Esophagus squamous epithelium (tissue), 4 donors: Measurements from ENCODE around the gene CHN2.

Source experiments
- CTCF ChIP-seq, 6 experiments: fragments of 450-650 bp in 4 of 6; fragments of 200-600 bp in 2 of 6; sonication (generic) in 2 of 6; IDR thresholded peaks; one replicate each; pipeline ENCODE4 v1.5.1; 2016 to 2019; ENCODE audit warnings: antibody characterized with exemption in 6 of 6, mild to moderate bottlenecking in 4 of 6, moderate library complexity in 4 of 6
- POLR2A ChIP-seq, 4 donors: fragments of 450-650 bp; IDR thresholded peaks; one replicate each; pipeline ENCODE4 v1.6.1; 2017; ENCODE audit warnings: antibody characterized with exemption in 4 of 4, mild to moderate bottlenecking in 4 of 4, moderate library complexity in 3 of 4

- TF ChIP-seq POLR2A (IDR thresholded peaks at IDR 0.05) = no peak
- no peak for TF ChIP-seq CTCF (IDR thresholded peaks at IDR 0.05)
These were observed 120.7 kb downstream of the CHN2 start for GRCh38 chr7:29315122-29315891.
